ENCODE data around the gene CLEC5A. TPM values are rescaled to one million over a fixed set of nuclear protein-coding genes. Genes with fewer than 3 reads are reported as not detected.

The CLEC5A gene
- polyA plus RNA-seq, 1 experiment, result not detected

DNA sequence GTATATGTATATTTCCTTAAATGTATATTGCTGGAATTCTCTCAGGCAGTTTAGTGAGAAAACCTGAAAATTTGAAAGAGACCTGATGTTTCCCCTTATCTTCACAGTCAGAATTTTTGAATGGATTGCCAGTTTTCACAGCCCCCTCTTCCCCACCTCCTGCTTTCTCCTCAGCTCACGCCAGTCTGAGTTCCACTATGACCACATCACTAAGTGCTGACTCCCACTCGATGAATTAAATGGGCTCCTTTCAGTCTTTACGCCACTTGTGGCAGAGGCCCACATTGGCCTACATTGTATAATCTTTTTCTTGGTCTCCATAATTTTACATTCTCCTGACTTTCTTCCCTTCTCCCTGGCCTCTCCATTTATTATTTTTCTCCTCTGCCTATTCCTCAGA is 3.1 kb upstream of the CLEC5A start:
- H3K27ac ChIP-seq (ENCODE audit: low read depth, low read length), result no peak overlapping the region
- POLR2A ChIA-PET, result no interaction called here
- H3K4me3 ChIP-seq (ENCODE audit: low read depth, low read length), result no peak overlapping the region
- peaks cover 11% of the 10 kb centered on the region for H3K9me3 ChIP-seq (ENCODE audit: control insufficient read depth, insufficient read depth, low read length)
- CTCF ChIA-PET, result no interaction called here
- no peak for DNase-seq (ENCODE audit: low read depth, low spot score)
- no peaks in the 10 kb centered on the region for H3K27me3 ChIP-seq (ENCODE audit: control insufficient read depth, insufficient read depth, low read length)
- no peak for TF ChIP-seq CTCF (IDR thresholded peaks at IDR 0.05; ENCODE audit: low read depth, low read length)

- Histone ChIP-seq H3K27ac (ENCODE audit: low read depth, low read length) (no peak overlapping the region), H3K9me3 (ENCODE audit: control insufficient read depth, insufficient read depth, low read length) (peaks cover 7% of the 10 kb centered on the region), H3K27me3 (ENCODE audit: control insufficient read depth, insufficient read depth, low read length) (no peaks in the 10 kb centered on the region), H3K4me3 (ENCODE audit: low read depth, low read length) (no peak overlapping the region)
- POLR2A ChIA-PET, result no interaction called here
- CTCF ChIA-PET, result no interaction called here
- TF ChIP-seq CTCF (IDR thresholded peaks at IDR 0.05; ENCODE audit: low read depth, low read length), result no peak
- DNase-seq (ENCODE audit: low read depth, low spot score), result no peak
Measured at GRCh38 chr7:141949451-141949850, 2.7 kb upstream of the CLEC5A start.

DNA sequence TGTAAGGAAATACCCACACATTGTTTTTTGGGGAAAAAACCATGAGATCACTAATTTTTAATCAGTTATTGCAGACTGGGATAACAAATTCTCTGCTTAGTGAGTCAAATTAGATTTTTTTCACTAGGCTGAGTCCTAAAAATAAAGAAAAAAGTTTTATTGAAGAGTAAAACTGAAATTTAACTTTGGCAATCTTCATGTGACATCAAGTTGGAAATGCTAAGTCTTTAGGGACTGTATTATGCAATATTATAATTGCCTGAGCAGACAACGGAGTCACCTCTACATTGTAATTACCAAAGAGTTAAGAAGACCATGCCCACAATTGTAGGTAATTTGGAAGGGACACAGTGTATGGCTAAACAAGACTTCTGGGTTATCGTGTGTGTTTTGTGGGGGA is 2.2 kb upstream of the CLEC5A start:
- peaks cover 3% of the 10 kb centered on the region; the same call in 1 of the 2 replicates for H3K9me3 ChIP-seq (ENCODE audit: control insufficient read depth, insufficient read depth, low read length)
- ChIA-PET POLR2A (no interaction called here), CTCF (no interaction called here)
- no peaks in the 10 kb centered on the region for H3K27me3 ChIP-seq (ENCODE audit: control insufficient read depth, insufficient read depth, low read length)
- no peak overlapping the region for H3K27ac ChIP-seq (ENCODE audit: low read depth, low read length)
- no peak for TF ChIP-seq CTCF (IDR thresholded peaks at IDR 0.05; ENCODE audit: low read depth, low read length)
- no peak overlapping the region for H3K4me3 ChIP-seq (ENCODE audit: low read depth, low read length)
- DNase-seq (ENCODE audit: low read depth, low spot score), result no peak

- Histone ChIP-seq H3K9me3 (ENCODE audit: control insufficient read depth, insufficient read depth, low read length) (peaks cover 3% of the 10 kb centered on the region; the same call in 1 of the 2 replicates), H3K27me3 (ENCODE audit: control insufficient read depth, insufficient read depth, low read length) (no peaks in the 10 kb centered on the region), H3K27ac (ENCODE audit: low read depth, low read length) (no peak overlapping the region), H3K4me3 (ENCODE audit: low read depth, low read length) (no peak overlapping the region)
- ChIA-PET POLR2A (no interaction called here), CTCF (no interaction called here)
- DNase-seq (ENCODE audit: low read depth, low spot score), result no peak
- no peak for TF ChIP-seq CTCF (IDR thresholded peaks at IDR 0.05; ENCODE audit: low read depth, low read length)
Measured at GRCh38 chr7:141945356-141945755, 1.4 kb downstream of the CLEC5A start.

- POLR2A ChIA-PET, result no interaction called here
- Histone ChIP-seq H3K27ac (ENCODE audit: low read depth, low read length) (no peak overlapping the region), H3K9me3 (ENCODE audit: control insufficient read depth, insufficient read depth, low read length) (peaks cover 3% of the 10 kb centered on the region; the same call in 1 of the 2 replicates), H3K27me3 (ENCODE audit: control insufficient read depth, insufficient read depth, low read length) (no peaks in the 10 kb centered on the region), H3K4me3 (ENCODE audit: low read depth, low read length) (no peak overlapping the region)
- TF ChIP-seq CTCF (IDR thresholded peaks at IDR 0.05; ENCODE audit: low read depth, low read length), result no peak
- no peak for DNase-seq (ENCODE audit: low read depth, low spot score)
- CTCF ChIA-PET, result no interaction called here
Measured at GRCh38 chr7:141944811-141945210, 2.0 kb downstream of the CLEC5A start.
